GM12892 (cell line): Measurements from ENCODE around the gene H2BK1.

ENCODE experiments used
- POLR2A ChIP-seq: IDR thresholded peaks from 2 replicates; pipeline ENCODE4 v1.6.1; 2011; ENCODE audit warnings: low read depth, low read length, control low read depth
- POLR2AphosphoS5 ChIP-seq: IDR thresholded peaks from 2 replicates; pipeline ENCODE4 v1.6.1; 2011; ENCODE audit warnings: low read depth, low read length, control low read depth

- TF ChIP-seq POLR2AphosphoS5 (no peak), POLR2A (no peak)
Observed at GRCh38 chr7:151215396-151215795, 5.1 kb upstream of the H2BK1 start.
